ENCODE results near the gene TRMT61A.

The TRMT61A gene

DNA sequence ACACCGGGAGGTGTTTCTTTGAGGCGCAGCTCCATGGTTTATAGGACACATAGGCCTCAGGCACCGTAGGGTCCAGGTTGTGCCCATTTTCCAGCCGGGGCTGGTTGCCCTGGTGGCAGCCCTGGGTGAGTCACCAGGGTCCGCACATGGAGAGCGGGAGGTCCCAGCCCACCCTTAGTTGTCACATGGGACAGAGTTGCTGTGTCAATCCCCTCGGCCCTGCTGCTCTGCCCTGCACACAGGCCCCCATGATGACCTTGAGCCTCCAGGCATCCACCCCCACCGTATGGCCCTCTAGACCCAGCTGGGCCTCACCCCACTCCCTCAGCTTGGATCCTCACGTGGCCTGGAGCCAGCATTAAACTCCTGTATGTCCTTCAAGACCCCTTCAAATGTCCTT lies 7.7 kb downstream of the TRMT61A start:
- no peak for DNase-seq

DNA sequence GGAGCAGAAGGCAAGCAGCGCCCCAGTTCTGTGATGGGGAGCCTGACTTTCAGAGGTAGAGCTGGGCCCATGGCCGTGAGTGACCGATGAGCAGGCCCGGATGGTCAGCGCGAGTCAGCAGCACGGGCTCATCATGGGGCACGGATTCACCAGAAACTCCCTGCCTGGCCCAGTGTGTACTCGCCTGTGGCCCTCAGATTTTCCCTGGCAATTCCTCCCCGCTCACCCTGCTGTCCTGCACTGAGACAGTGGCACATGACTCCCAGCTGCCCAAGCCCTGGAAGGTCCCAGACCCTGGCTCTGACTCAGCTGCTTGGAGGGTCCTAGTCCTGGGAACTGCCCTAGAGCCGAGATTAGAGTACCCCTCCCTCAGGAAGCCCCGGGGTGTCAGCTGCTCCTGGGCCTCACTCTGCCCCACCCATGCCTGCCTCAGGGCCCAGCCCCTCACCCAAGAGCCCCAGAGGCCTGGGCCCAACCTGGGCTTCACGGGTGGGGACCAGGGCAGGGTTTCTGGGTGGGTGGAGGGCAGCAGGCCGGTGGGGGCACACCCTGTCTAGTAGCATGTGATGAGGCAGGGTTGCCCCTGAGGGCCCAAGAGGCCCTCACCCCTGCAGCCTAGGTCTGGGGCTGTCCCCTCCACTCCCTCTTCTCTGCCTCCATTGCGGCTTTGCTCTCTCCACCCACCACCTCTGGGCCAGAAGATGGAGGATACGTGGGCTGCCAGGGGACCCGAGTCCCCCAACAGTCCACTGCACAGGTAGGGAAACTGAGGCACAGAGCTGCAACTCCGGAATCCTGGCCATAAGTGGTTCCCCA lies 8.4 kb downstream of the TRMT61A start:
- DNase-seq, result no peak

DNA sequence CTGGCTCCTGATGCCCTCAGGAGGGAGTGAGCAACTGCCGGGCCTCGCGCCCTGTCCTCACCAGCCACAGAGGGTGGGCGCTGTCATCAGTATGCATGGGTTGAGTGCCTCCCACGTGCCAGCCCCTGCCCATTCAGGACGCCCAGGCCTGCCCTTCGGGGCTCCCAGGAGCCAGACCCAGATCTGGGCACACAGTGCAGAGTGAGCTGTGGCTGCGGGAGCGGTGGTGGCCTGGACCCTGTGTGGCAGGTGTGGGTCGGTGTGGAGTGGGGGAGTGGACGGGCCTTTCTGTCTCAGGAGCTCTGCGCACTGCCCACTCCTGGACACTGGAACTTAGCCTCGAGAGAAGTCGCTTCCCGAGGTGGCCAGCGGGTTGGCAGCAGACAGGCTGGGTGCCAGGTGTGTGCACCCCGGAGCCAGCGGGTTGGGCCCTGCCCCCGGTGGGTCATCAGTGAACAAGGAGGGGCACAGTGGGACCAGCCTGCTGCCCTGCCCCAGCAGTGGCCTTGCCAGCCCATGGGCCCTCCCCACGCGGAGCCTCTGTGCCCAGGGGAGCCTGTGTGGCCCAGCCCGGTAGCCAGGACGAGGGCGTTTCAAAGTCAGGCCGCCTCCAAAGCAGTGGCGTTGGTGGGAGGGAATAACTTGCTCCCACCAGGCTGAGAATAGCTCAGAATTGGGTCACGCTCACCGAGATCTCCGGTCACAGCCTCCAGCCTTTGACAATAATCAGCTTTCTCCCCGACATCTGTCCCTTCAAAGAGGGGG lies 9.5 kb downstream of the TRMT61A start:
- DNase-seq, result no peak

DNA sequence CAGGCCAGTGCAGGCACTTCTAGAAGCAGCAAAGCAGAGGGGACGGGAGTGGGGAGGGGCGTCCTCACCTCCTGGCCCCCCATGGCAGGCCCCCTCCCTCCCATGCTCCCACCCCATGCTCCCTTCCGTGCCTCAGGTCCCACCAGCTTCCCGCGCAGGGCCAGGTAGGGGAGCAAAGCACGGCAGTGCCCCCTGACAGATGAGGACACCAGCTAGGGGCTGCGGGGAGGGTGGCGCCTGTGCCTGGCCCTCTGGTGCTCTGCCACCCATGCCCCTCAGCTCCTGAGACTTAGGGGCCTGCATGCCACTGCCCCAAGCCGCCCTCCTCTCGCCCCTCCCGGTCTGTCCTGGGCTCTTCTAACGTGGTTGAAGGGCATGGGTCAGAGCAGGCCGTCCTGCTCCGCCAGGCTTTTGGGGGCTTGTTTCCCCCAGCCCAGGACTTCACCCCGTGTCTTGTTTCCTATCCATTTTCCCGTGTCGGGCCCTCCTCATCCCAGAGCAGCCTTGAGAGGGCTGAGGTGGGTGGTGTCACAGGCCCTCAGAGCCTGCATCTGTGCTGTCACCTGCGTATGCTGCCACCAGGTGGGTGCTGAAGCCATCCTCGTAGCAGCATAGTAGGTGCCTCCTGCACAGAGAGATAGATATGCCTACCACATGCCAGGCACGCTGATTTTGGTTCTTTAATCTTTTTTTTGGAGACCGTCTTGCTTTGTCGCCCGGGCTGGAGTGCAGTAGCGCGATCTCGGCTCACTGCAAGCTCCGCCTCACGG lies 10.2 kb downstream of the TRMT61A start:
- DNase-seq, result no peak

DNA sequence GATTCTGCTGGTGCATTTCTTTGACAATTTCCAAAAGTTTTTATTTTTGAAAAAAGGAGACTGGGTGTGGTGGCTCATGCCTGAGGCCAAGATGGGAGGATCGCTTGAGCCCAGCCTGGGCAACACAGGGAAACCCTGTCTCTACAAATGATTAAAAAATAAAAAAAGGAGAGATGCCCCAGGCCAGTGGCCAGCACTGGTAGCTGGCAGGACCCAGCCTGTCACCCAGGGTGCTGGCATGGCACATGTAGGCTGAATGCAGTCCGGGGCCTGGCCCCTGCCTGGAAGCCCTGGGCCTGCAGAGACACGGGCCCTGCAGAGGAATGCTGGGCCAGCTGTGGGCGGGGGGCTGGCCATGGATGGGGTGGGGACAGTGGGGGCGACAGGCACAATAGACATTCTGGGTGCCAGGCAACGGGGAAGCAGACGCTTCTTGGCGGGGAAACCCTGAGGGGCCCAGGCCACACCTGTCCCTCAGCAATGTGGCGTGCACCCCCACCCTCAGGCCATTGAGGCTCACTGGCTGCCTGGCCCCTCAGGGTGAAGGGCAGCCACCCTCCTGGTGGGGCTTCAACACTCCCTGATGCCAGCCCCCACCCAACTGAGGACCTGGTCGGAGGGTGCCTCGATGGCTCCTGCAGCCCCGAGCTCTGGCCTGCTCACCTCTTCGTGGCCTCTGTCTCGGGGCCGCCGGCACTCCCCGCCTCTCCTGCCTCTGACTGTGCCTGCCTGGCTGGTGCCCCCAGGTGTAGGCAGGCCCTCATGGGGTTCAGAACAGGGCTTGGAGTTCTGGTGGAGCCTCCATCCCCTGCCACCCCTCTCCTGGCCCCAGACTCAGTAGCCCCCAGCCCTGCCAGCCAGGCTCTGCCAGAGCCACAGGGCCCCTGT lies 12.1 kb downstream of the TRMT61A start:
- no peak for DNase-seq

DNA sequence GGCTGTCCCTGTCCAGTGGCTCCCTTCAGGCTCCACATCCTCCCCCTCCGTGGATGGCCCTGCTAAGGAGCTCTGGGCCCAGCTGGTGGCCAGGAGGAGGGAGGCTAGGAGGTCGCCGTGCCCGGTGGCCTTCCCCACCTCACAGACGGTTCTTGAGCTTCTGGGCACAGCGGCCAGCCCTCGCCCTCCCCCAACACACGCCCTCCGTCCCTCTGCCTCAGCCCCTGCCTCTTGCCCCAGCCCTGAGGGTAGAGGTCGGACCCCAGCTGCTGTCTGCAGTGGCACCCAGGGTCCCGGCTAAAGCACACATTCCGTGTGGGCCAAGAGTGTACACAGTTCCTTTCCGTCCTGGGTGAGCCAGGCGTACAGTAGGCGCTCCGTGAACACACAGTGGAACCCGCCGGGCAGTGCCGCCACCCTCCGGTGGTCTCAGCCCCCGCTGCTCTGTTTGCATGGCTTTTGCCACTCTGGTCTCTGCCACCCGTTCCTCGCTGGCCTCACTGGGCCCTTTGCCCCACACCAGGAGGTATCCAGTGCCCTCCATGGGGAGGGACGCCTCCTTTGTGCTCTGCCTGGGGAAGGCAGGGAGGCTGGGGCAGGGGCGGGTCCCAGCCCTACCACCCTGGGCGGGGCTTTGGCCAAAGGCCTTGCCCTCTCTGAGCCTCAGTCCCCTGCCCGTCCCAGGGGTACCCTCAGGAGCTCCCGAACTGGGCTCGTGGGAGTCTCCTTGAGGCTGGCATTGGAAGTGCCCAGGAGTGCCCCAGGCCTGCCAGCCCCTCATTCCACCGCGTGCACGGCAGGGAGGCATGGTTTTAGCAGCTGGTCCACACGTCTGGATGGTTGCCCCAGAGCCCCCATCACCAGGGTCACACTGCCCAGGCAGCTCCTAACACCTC lies 13.0 kb downstream of the TRMT61A start:
- DNase-seq, result no peak

DNA sequence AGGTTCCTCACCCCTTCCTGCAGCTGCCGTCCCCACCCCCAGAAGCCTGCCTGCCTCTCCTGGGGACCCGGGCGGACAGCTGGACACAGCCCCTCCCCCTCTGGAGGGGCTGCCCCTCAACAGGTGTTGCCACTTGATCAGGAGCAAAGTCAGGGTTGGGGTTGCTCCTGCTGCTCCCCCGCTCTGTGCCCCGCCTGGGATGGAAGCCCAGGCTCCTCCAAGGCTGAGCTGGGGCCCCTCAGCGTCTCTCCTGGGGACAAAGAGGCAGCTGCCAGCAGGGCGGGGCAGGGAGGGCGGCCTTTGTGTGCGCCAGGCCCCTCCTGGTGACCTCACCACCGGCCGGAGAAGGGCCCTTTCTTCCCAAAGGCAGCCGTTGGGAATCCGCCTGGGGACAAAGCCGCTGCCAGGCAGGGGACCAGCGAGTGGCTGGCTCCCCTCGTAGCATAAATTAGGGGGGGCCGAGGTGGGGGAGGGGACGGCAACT lies 13.7 kb downstream of the TRMT61A start:
- DNase-seq, result no peak

DNA sequence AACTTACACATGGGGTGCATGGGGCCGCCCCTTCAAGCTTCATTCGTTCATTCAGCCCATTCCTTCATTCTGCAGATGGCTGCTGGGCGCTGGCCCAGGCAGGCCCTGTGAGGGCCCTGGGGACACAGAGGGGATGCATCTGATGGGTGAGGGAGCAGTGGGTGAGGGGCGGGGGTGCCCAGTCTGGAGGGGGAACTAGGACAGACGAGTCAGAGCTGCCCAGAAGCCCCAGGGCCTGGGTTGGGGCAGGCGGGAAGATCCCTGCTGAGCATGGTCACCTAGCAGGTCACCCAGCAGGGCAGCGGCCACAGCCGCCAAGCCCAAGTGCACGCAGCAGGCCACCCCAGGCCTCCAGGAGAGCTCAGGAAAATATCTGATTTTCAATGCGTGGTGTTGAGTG lies 14.1 kb downstream of the TRMT61A start:
- no peak for DNase-seq

DNA sequence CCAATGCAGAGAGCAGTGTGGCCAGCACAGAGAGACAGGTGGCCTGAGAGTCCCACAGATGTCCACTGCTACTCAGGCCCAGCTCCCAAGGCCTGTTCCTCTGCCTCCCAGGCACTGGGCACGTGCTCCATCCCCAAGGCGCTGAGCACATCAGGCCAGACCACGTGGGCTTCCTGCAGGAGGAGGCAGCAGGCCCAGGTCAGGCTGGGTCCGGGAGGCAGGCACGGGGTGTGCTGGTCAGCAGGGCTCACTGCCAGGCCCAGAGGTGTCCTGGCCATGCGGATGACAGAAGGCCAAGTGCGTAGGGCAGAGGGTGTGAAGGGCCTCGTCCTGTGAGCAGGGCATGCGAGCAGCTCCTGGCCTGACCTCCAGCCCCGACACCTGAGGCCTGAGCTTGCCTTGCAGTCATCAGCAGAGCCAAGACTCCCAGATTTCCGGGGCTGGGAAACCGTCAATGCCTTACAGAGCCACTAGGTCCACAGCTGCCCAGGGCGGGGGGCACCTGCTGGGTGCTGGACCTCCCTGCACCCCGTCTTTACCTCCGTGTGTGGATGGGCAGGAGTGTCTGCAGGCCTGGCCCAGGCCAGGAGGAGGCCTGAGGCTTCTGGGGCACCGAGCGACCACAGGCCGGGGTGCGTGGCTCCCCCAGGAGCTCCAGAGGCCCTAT lies 14.9 kb downstream of the TRMT61A start:
- no peak for DNase-seq

DNA sequence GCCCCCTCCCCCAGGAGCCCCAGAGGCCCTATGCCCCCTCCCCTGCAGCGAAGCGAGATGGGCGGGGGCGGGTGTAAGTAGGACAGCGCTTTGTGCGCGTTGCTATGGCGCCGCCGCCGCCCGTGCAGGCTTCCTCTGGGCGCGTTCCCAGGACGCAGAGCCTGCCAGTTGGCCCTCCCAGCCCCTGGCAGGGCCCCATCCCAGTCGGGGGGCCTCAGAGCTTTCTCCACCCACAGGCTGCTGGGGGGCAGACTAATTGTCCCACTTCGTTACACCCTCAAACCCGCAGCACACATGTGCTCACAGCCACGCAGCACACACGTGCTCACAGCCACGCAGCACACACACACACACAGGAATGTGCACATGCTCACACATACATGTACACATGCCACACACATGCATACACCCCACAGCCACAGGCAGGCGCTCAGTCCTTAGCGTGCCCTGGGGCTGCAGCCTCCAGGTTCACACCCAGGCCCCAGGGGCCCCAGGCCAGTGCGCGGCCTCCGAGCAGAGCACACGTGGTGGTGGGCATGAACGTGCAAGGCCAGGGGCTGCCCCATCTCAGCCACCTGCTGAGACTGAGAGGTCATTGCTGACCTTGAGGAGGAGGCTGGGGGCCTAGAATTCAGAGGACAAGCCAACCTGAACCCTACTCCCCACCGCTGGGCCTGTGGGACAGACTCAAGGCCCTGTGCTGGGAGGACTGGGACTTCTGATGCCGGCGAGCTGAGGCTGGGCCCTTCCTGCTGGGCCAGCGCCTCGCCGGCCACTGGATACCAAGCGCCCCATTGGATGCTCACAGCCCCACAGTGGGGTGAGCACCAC lies 15.6 kb downstream of the TRMT61A start:
- no peak for DNase-seq

DNA sequence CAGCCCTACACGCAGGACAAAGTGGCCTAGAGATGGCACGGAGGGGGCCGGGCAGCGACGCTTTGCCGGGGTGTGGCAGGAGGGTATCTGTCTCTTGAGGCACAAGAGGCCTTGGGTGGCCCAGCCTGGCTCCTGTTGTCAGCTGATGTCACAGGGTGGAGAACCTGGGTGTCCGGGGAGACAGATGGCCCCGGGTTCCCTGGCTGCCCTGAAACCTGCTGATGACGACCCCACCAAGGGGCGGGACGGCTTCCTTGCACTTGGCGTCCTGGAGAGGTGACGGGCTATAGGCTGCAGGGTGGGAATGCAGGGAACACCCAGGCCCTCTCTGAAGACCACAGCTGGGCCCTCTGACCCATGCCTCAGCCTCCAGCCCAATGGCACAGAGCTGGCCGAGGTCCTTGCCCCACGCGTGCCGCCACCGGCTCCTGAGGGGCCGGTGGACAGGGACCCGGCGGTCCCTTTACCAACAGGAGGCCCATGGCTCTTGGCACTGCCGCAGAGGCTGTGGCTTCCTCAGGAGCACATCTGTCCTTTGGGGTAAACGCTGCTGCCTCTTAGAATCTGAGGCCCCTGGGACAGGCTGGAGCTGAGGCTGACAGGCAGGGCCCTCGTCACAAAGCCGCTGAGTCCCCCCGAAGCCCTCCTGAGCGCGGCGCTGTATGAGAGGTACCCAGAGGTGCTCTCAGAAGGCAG lies 16.4 kb downstream of the TRMT61A start:
- DNase-seq, result no peak

DNA sequence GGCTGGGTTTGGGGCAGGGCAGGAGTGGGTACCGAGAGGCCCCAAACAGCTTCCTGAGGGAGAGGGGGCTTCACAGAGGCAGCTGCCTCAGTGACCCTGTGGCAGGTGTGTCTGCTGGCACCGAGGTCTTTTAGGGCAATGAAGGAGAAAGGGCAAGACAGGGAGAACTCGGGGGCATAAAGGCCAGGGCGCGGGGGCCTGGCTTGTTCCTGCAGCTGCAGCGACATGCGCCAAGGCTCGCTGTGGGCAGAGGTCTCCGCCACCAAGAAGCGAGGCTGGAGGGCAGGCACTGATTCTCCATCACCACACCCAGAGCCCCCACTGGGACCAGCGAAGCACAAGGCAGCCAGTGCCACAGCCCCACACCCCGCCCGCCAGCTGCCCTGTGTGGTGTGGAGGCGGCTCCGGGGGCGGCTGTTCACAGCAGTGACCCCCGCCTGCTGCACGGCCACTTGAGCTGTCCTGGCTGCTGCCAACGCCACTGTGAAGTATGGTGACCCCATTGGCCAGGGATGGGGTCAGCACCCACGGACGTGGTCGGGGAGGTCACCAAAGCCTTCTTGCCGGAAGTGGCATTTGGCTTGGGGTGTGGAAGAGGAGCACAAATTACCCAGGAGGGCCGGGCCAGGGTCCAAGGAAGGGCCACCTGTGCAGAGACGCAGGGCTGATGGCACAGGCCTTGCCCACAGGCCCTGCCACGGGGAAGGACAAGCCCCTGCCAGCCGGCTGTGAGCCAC lies 17.1 kb downstream of the TRMT61A start:
- no peak for DNase-seq

DNA sequence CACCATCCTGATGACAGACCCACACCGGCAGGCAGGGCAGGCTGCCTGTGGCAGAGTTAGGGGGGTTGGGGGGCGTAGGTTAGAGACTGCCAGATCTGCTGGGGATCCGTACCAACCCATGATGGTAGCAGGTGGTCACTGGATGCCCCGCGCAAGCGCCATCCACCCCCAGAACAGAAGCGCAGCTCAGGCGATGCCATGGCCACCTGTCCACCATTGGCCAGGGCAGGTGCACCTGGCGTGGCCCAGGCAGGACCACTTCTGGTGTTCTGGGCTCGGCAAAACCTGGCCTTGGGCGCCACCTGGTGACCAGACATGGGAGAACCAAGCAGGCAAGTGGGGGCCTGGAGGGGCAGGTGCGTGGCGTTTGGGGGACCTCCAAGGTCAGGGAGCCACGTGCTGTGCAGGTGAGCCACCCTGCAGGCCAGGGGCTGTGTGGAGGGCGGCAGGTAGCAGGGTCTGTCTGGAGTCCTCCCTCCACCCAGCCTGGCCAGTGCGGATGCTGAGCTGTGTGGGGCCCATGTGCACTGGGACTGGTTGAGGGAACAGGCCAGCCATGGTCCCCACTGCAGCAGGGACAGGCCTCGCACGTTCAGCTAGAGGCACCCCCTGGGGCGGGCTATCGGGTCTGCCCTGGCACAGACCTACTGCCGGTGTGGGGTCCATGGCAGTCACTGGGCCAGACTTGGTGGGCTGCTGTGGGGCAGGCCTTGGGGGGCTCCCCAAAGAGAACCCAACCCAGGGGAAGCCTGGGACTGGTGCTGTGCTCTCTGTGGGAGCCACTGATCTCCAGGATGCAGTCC lies 17.9 kb downstream of the TRMT61A start:
- peak; percentile 79 for DNase-seq

DNA sequence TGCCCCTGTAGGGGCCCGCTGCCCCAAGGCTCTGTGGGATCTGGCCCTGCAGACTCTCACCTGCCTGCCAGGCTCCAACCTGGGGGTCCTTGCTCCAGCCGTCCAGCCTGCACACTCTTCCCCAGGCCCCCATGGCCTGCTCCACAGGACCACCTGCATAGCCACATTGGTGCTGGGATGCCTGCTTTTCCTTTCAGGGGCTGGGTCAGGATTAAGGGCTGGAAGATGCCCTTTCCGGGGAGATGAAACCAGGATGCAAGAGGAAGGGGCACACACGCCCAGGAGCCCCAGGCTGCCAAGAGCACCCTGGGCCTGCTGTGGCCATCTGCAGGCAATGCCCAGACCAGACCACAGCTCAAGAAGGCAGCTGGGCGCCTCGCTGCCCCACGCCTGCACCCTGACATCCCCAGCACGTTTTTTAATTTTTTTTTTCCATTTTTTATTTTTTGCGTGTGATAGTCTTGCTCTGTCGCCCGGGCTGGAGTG lies 18.5 kb downstream of the TRMT61A start:
- no peak for DNase-seq

DNA sequence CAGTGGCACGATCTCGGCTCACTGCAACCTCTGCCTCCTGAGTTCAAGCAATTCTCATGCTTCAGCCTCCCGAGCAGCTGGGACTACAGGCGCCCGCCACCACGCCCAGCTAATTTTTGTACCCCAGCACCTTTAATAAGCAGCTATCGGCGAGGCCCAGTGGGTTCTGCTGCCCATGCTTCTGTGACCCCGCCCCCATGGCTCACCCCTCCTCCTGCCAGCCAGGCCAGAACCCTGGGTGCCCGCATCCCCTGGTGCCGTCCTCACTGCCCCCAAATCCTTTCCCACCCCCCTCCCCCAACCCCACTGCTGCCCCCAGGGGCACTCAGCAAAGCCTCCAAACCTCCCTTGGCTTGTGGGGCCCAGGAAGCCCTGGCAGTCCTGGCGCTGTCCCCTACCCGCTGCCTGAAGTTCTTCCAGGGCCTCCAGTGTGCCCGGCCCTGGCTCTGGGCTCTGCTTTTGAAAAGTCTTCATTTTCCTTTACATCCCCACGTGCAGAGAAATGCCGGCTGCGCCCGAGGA lies 19.0 kb downstream of the TRMT61A start:
- DNase-seq, result no peak

DNA sequence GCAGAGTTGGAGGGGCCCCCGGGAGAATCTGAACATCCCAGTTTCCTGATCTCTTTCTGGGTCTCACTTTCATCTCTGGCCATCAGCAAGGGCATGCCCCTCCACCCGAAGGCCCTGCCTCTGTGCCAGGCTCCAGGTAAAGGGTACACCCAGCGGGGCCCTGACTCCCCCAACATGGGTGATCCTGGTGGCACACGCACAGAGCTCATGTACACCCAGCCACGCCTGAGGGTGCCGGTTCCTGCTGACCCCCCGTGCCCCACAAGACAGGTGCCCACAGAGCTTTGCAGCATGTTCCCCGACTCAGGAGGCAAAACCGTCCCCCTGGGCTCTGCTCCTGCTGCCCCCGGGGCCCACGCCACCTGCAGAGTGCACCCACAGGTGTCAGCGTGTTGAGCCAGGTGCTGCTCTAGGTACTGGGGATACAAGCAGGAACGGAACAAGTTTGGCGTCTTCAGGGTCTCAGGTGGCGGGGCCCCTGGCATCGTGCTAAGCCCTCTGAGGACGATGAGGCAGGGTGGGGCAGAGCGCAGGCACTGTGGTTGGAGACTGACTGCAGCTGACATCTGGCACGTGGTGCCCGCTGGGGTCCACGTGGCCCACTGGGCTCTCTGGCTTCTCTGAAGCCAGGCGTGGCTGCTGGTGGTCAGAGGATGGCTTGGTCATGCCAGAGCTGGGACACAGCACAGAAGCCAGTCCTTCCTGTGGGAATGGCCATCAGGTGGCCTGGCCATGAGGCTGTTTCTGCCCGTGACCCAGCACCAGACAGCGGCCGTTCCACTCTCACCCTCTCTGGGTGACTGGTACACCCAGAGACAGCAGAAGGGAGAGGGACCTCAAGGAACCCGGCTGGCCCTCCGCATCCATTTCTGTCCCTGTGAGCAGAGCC lies 19.7 kb downstream of the TRMT61A start:
- no peak for DNase-seq

Measured in CD4-positive, alpha-beta T cell treated with Interleukin-17A for 1 hour (primary cell).